GM19351 (cell line): Measurements from ENCODE around the gene HYAL1.
"Not testable (repeated sequence)": the region's sequence is repeated elsewhere in the genome, so short reads cannot be mapped to it uniquely, and the experiment has no call there.

Experiments
- ATAC-seq: cut with Tn5 transposase; IDR thresholded peaks from one replicate; pipeline ENCODE4 v1.9.1; 2021; ENCODE audit warnings: mild to moderate bottlenecking, moderate library complexity; ENCODE audit not compliant: unreplicated experiment

The HYAL1 gene

DNA sequence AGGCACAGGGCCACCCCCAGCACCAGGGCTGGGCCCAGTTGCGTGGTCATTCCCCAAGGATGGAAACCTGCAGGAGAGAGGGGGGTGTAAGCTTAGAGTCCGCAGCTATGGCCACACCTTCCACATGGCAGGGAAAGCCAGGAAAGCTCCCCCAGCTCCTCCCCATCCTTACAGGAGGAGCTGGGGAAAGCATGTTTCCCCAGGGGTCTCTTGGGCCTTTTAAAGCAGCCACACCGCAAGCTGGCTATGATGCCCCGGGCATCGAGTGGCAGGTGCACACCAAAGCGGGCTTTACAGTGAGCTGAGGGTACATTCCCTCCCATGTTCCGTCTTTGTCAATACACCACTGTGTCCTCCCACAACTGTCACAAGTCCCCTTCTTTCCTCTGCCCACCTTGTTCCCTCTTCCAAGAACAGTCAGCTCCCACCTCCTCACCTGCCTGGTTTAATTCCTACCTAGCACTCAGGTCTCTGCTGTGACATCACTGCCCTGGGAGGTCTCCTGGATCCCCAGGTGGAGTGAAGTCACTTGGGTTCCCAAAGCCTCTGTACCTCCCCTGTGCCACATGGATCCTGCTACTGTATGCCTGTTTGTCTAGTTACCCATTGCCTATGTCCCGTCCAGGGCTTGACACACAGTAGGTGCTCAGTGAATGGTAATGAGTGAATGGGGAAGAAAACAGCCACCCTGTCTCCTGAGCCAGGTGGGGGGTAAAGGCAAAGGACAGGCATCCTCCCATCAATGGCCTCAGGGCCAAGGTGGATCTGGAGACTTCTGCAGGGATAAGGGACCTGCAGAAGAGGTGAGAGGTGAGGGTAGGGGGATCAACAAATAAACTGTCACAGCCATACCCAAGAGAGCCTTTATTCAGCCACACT is 7.6 kb downstream of the HYAL1 start:
- ATAC-seq: no peak

DNA sequence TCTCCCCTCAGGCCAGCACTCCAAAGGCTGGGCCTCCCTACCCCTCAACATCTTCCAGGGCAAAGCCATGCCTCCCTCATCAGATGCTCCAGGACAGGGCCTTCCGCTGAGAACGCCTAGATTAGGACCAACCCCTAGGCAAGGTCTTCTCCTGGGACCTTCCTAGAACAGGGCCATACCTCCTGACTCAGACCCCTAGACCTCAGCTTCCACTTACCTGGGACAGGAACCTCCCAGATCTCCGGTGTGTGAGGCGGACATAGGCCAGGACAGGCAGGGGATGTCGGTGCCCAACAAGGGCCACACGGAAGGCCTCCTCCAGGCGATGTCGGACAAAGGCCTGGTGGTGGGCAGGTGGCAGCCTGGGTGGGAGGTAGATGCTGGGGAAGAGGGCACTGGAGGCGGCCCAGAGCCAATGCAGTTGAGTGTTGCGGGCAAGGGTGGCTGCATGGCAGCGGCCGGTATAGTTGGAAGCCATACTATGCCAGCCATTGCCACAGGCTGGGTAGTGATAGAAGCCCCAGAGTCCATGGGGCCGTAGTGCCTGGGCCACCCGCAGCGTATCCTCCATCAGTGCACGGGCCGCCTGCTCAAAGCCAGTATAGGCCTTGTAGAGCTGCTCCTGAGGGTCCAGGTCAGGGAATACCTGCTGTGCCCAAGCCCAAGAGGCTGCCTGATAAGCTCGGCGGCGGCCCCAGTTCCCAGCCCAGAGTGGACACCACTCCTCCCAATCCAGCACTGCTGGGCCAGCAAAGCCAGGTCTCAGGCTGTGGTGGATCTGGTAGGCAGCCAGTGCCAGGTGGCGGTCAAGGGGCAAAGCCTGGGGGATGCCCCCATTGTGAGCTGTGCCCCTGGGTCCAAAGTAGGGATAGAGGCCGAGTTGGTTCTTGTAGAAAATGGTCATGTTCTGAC is 8.6 kb downstream of the HYAL1 start:
- ATAC-seq: no peak

DNA sequence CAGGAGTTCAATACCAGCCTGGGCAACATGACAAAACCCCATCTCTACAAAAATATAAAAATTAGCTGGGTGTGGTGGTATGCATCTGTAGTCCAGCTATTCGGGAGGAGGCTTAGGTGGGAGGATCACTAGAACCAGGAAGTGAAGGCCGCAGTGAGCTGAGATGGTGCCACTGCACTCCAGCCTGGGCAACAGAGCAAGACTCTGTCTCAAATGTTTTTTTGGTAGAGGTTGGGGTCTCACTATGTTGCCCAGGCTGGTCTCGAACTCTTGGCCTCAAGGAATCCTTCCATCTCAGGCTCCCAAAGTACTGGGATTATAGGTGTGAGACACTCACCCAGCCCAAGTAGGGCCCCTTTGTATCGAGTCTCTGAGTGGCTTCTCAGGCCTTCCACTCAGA is 9.3 kb downstream of the HYAL1 start:
- ATAC-seq: no peak

DNA sequence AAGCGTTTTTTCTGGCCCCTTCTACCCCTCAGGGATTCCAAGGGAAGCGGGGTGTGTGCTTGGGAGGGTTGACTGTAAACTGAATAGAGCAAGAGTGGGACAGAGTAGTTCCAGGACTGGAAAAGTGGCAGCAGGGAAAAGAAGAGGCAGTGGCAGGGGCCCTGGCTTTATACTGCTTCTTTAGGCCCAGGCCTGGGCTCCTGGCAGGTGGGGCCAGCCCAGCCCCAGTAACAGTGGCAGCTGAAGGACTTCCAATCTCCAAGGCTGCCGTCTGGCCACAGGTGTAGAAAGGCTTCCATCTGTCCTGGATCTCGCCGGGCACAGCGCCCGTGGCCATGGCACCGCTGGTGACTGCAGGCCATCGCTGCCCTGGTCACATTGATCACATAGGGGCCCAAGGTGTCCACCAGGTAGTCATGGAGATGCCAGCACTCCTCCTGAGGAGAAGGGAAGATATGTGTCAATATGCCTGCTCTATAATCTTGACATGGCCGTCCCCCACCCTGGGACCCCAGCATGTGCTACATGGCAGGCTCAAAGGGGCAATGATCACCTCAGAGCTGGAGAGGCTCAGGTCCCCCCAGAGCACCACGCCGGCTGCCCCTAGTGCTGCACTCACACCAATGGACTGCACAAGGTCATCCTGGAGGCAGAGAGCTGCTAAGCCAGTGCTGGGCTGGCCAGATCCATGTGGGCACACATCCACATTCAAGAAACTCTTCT is 10.1 kb downstream of the HYAL1 start:
- ATAC-seq: no peak

DNA sequence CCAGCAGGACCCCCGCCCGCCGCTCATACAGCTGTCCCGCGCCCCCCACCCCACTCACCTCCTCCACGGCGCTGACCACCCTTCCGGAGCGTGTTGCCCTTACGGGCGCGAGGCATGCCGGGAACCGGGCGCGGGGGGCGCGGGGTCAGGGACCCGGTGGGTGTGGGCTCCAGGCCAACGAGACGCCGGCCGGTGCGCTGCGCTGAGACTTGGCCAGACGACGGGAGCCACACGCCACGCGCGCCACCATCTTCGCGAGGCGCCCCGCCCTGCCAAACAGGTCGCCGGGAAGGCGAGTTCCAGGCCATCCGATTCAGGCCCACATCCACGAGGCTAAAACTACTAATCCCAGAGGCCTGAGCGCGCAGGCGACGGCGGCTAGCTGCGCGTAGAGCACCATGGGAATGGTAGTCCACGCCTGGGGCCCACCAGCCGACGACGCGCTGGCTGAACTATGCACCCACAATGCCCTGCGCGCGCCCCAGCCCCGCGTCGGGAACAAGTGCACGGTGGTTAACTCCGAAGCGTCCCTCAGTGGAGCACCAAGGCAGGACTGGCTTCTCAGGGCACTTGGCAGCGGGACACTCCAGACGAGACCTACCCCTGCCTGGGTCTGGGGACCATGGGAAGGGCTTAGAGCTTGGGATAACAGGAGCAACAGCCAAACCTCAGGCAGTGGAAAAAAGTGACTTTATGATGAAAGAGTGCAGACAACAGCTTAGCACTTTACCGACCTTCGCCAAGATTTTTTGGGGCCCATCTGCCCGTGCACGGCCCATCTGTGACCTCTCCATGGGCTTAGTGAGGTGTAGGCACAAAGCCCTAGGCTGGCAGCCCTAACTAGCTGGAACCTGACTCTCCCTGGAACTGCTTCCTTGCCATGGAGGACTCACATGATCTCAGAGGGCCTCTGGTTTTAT is 11.0 kb downstream of the HYAL1 start, which contains the start of gene IFRD2:
Gene IFRD2, minus strand, starts transcription at position 271 of the 920 bp plus-strand sequence. Its CDS starts 155 bp downstream, at position 116.
- peak; percentile 96 for ATAC-seq

DNA sequence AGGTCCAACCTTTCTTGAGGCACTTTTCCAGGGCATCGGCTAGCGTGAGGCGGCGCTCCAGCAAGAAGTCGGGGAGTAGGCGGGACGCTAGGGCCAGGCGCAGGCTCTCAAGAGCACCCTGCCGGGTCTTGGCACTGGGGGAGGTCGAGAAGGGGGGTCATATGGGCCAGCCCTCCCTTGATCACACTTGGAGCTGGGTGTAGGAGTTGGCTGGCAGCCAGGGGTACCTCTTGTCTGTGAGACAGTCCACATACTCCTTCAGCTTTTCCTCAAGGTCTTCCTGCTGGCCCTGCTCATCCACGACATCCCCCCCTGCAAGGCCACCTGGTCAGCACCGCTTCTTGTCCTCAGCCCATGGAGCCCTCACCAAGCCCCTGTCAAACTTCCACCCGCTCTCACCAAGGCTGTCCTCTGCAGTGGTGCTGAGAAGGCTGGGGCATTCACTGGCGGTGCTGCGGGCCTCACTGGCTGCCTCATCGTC is 13.2 kb downstream of the HYAL1 start:
- ATAC-seq: no peak

DNA sequence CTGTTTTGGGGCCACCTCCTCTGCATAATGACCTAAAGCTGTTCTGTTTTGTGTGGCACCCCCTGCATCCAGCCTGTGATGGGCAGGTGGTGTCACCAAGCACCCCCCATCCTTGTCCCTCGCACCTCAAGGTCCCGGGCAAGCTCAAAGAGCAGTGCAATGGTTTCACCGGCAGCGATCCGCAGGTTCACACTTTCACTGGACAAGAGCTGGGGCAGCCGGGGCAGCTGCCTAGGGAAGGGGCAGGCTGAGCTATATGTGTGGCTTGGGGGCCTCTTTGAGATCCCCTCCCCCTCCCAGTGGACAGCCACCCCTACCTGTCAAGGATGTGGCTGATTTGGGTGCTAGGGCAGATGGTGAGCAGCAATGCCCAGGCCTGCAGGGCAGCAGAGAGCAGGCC is 14.2 kb downstream of the HYAL1 start:
- ATAC-seq: no peak

DNA sequence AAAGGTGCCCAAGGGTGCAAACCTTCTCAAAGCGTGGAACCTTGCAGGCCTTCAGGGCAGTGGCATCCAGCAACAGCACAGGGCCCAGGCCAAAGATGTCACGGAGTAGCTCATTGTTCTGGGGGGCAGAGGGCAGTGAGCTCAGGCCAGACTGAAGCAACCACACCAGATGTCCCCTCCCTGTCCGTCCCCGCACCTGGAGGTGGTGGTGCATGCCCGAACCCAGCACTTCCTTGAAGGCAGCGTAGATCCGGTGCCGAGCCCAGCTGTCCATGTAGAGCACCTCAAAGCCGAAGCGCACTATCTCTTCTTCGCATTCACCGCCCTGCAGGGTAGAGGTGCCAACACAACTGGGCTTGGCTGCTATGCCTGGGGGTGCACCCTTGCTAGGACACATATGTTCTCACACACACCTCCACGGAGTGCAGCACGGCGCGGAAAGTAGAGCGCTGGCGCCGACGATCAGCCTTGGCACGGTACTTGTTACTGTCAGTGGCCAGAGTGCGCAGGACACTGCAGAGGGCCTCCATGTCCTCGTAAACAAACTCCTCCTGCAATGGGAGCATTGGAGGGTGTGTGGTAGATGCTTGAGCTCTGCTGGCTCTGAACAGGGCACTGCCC is 14.9 kb downstream of the HYAL1 start:
- ATAC-seq: no peak

DNA sequence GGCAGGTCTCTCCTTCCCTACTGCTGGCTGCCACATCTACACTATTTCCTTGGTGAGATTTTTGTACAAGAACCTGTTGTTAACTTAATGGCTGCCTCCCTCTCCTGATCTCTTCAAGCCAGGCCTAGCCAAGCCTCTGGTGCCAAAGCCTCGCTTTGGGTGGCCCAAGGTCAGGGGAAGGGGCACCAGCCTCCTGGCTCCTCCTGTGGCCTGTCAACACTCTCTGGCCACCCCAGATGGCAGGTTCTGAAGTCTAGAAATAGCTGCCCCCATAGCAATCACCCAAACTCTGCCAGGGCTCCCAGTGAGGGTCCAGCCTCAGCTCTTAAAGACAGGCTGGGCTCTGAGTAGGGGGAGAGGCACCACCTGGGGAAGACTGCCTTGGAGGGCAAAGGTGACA is 16.1 kb downstream of the HYAL1 start:
- no peak for ATAC-seq

DNA sequence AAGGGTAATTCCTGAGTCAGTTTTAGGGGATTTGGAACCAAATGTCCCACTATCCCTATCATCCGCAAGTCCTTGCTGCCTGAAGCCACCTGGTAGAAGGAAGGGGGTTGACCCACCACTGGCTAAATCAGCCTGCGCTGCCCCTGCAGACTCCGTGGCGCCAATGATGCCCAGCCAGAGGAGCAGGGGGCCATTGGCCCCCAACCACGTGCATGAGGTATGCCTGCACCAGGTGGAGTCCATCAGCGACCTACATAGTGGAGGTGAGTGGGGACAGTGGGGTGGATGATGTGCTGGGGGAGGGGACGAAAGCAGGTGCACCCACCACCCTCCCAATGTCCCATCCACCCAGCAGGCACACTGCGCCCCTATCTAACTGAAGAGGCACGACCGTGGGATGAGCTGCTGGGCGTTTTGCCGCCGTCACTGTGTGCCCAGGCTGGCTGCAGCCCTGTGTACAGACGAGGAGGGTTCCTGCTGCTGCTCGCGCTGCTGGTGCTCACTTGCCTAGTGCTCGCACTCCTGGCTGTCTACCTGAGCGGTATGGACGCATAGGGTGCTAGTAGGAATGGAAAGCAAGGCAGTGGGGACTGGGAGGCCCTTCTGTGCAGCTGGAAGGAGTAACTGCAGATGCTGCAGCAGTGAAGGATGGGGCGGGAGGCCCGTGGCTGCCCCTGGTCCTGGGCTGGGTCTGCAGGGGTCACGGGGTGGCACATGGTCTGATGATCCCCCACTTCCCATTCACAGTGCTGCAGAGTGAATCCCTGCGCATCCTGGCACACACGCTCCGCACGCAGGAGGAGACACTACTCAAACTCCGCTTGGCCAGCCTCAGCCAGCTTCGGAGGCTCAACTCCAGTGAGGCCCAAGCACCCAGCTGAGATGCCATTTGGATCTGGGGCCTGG is 16.8 kb downstream of the HYAL1 start:
- ATAC-seq: no peak

DNA sequence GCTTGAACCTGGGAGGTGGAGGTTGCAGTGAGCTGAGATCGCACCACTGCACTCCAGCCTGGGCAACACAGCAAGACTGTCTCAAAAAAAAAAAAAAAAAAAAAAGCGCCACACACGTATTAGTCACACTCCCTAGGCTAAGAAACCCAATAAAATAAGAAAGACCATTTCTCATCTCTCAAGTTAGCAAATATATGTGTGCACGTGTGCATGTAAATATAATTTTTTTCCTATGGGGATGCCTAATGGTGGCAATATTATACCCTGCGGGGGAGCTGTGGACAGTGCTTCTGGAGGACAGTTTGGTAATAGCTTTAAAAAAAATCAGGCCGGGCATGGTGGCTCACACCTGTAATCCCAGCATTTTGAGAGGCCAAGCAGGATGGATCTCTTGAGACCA is 19.3 kb downstream of the HYAL1 start:
- not testable (repeated sequence) for ATAC-seq

DNA sequence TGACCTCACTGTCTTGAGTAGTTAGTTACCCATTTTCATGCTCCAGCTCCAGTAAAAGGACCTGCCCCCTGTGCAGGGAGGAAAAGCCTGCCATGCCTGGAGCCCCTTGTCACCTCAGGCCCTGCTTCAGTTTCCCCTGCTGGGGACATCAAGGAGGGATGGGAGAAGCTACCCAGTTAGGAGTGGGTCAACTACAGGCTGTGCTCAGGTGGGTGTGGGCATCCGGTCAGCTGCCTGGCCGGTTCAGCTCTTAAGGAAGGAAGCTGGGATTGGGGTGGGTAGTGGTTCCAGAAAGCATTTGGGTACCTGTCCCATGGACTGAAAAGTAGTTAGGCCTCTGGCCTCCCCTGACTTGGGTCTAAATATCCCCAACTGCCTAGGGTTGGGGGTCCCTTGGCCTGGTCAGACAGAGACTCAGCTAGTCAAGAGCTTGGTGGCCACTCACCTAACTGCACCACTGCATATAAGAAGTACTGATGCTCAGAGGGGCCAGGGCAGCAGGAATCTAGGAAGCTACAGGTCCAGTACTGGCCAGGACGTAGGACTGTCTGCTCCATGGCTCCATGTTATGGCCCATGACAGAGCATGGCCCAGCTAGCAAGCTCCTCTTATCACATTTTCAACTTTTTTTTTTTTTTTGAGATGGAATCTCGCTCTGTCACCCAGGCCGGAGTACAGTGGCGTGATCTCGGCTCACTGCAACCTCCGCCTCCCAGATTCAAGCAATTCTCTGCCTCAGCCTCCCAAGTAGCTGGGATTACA is 23.9 kb downstream of the HYAL1 start:
- ATAC-seq: no peak

DNA sequence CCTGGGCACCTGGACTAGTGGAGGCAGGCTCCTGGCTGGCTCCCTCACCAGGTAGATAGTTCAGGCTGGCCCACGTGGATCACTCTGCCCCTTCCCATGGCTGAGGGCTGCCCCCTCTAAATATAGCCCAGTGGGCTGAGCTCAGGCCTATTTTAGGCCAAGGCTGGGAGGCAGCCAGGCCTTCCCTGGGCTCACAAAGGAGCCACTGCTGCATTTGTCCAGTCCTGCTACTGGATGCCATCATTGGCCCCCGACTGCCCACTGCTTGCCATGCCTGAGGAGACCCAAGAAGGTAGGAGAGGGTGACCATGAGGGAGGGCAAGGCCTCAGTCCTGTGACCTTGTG is 24.5 kb downstream of the HYAL1 start, which contains the start of gene LSMEM2:
Gene LSMEM2, plus strand, starts transcription at position 208 of the 345 bp plus-strand sequence. Its CDS starts 27 bp downstream, at position 235.
- no peak for ATAC-seq

DNA sequence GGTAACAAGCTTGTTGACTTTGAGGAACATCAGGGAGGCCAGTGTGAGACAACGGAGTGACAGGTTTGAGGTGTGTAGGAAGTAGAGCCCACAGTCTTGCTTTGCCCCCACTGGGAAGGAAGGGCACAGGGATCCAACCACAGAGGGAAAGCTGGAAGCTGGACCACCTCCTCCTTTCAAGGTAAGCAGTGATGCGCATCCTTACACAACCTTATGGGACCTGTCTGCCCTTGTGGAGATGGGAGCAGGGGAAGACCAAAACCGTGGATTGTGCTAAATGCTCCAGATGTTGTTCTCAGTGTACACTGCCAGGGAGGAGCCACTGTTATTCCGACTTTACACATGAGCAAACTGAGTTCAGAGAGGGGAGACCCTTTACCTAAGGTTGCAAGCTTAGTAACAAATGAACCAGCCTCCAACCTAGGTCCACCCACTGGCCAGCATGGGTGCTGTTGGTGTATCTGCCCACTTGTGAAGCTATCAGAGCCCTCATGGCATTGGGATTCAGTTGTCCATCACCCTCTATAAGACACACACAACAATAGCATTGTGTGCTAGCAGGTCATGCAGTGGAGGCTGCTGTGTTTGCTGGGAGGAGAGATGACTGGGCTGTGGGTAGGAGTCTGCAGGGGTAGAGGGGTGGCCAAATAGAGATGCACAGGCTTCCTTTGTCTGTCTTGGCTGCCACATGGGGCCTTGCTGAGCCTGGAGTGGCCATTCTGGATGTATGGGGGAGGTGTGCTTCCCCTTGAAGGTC is 25.1 kb downstream of the HYAL1 start:
- ATAC-seq: no peak

DNA sequence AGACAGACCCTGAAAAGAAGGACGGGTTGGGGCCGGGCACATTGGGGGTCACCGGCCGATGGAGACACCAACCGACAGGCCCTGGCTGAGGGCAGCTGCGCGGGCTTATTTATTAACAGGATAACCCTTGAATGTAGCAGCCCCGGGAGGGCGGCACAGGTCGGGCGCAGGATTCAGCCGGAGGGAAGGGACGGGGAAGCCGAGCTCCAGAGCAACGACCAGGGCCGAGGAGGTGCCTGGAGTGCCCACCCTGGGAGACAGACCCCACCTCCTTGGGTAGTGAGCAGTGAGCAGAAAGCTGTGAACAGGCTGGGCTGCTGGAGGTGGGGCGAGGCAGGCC is 26.6 kb downstream of the HYAL1 start:
- ATAC-seq: no peak

DNA sequence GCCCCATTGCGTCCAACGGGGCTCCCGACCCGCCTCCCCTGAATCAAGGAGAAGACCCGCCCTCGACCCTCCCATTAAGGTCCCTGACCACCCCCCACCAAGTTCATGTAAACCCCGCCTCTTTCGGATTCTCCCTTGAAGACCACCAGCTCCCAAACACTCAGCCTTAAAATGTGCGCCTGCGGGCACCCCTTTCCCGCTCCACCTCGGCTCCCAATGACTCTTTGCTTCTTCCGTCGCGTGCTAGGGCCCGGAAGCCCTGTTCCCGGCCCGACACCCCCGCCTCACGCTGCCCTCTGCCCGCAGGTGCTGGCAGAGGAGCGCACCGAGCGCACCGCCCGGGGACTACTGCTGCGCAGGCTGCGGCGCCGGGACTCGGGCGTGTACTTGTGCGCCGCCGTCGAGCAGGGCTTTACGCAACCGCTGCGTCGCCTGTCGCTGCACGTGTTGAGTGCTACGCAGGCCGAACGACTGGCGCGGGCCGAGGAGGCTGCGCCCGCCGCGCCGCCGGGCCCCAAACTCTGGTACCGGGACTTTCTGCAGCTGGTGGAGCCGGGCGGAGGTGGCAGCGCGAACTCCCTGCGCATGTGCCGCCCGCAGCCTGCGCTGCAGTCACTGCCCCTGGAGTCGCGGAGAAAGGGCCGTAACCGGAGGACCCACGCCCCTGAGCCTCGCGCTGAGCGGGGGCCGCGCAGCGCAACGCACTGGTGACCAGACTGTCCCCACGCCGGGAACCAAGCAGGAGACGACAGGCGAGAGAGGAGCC is 27.2 kb downstream of the HYAL1 start:
- no peak for ATAC-seq
